Measurements from ENCODE around the gene MYCBPAP.

MYCBPAP gene

GRCh38 chr17:50519141-50519834 is 11.0 kb downstream of the MYCBPAP start:
- H3K4me1 ChIP-seq (ENCODE audit: control insufficient read depth, insufficient read depth, low read length, unreplicated experiment), result peaks cover 15% of the 10 kb centered on the region
- H3K4me3 ChIP-seq (ENCODE audit: low read depth, low read length), result no peak overlapping the region

GRCh38 chr17:50520483-50520882 is 12.2 kb downstream of the MYCBPAP start:
- no peaks in the 10 kb centered on the region for H3K79me2 ChIP-seq (ENCODE audit: control insufficient read depth, insufficient read depth, low read length, unreplicated experiment)
- H3K4me1 ChIP-seq (ENCODE audit: control insufficient read depth, insufficient read depth, low read length, unreplicated experiment), result peaks cover 7% of the 10 kb centered on the region
- no peak overlapping the region for H2AFZ ChIP-seq (ENCODE audit: low read length, unreplicated experiment)
- no peak overlapping the region for H3K27ac ChIP-seq (ENCODE audit: low read depth, low read length)
- no peaks in the 10 kb centered on the region for H3K27me3 ChIP-seq (ENCODE audit: insufficient read depth, low read length)
- H3K36me3 ChIP-seq (ENCODE audit: insufficient read depth, low read length), result no peaks in the 10 kb centered on the region
- H3K4me3 ChIP-seq (ENCODE audit: low read depth, low read length), result no peak overlapping the region

More at GRCh38 chr17:50519141-50519834, 11.0 kb downstream of the MYCBPAP start:
- Histone ChIP-seq H3K79me2 (ENCODE audit: control insufficient read depth, insufficient read depth, low read length, unreplicated experiment) (no peaks in the 10 kb centered on the region), H3K27me3 (ENCODE audit: insufficient read depth, low read length) (no peaks in the 10 kb centered on the region), H3K36me3 (ENCODE audit: insufficient read depth, low read length) (no peaks in the 10 kb centered on the region), H3K27ac (ENCODE audit: low read depth, low read length) (no peak overlapping the region), H2AFZ (ENCODE audit: low read length, unreplicated experiment) (no peak overlapping the region)

GRCh38 chr17:50521514-50521913 is 13.3 kb downstream of the MYCBPAP start:
- Histone ChIP-seq H3K4me3 (ENCODE audit: low read depth, low read length) (no peak overlapping the region), H3K27ac (ENCODE audit: low read depth, low read length) (no peak overlapping the region), H3K36me3 (ENCODE audit: insufficient read depth, low read length) (no peaks in the 10 kb centered on the region), H3K4me1 (ENCODE audit: control insufficient read depth, insufficient read depth, low read length, unreplicated experiment) (peaks cover 5% of the 10 kb centered on the region), H3K27me3 (ENCODE audit: insufficient read depth, low read length) (no peaks in the 10 kb centered on the region), H3K79me2 (ENCODE audit: control insufficient read depth, insufficient read depth, low read length, unreplicated experiment) (no peaks in the 10 kb centered on the region), H2AFZ (ENCODE audit: low read length, unreplicated experiment) (no peak overlapping the region)

- H3K36me3 ChIP-seq (ENCODE audit: insufficient read depth, low read length), result no peaks in the 10 kb centered on the region
- no peak overlapping the region for H3K27ac ChIP-seq (ENCODE audit: low read depth, low read length)
- H2AFZ ChIP-seq (ENCODE audit: low read length, unreplicated experiment), result no peak overlapping the region
- H3K79me2 ChIP-seq (ENCODE audit: control insufficient read depth, insufficient read depth, low read length, unreplicated experiment), result no peaks in the 10 kb centered on the region
- H3K4me1 ChIP-seq (ENCODE audit: control insufficient read depth, insufficient read depth, low read length, unreplicated experiment), result no peaks in the 10 kb centered on the region
- H3K4me3 ChIP-seq (ENCODE audit: low read depth, low read length), result no peak overlapping the region
- no peaks in the 10 kb centered on the region for H3K27me3 ChIP-seq (ENCODE audit: insufficient read depth, low read length)
These were observed 14.5 kb downstream of the MYCBPAP start for GRCh38 chr17:50522766-50523165.

GRCh38 chr17:50523208-50523607 is 15.0 kb downstream of the MYCBPAP start:
- no peak overlapping the region for H3K27ac ChIP-seq (ENCODE audit: low read depth, low read length)
- H3K4me1 ChIP-seq (ENCODE audit: control insufficient read depth, insufficient read depth, low read length, unreplicated experiment), result no peaks in the 10 kb centered on the region
- no peak overlapping the region for H2AFZ ChIP-seq (ENCODE audit: low read length, unreplicated experiment)
- no peak overlapping the region for H3K4me3 ChIP-seq (ENCODE audit: low read depth, low read length)
- no peaks in the 10 kb centered on the region for H3K36me3 ChIP-seq (ENCODE audit: insufficient read depth, low read length)
- H3K27me3 ChIP-seq (ENCODE audit: insufficient read depth, low read length), result no peaks in the 10 kb centered on the region
- no peaks in the 10 kb centered on the region for H3K79me2 ChIP-seq (ENCODE audit: control insufficient read depth, insufficient read depth, low read length, unreplicated experiment)

GRCh38 chr17:50524838-50525237 is 16.6 kb downstream of the MYCBPAP start:
- no peaks in the 10 kb centered on the region for H3K36me3 ChIP-seq (ENCODE audit: insufficient read depth, low read length)
- no peak overlapping the region for H3K27ac ChIP-seq (ENCODE audit: low read depth, low read length)
- H3K27me3 ChIP-seq (ENCODE audit: insufficient read depth, low read length), result peaks cover 10% of the 10 kb centered on the region; the same call in 1 of the 2 replicates
- no peak overlapping the region for H3K4me3 ChIP-seq (ENCODE audit: low read depth, low read length)
- no peak overlapping the region for H2AFZ ChIP-seq (ENCODE audit: low read length, unreplicated experiment)
- H3K4me1 ChIP-seq (ENCODE audit: control insufficient read depth, insufficient read depth, low read length, unreplicated experiment), result no peaks in the 10 kb centered on the region
- H3K79me2 ChIP-seq (ENCODE audit: control insufficient read depth, insufficient read depth, low read length, unreplicated experiment), result no peaks in the 10 kb centered on the region

- peaks cover 29% of the 10 kb centered on the region for H3K27me3 ChIP-seq (ENCODE audit: insufficient read depth, low read length)
- no peak overlapping the region for H2AFZ ChIP-seq (ENCODE audit: low read length, unreplicated experiment)
These were observed 19.0 kb downstream of the MYCBPAP start for GRCh38 chr17:50527155-50527762.

GRCh38 chr17:50527949-50528474 is 19.8 kb downstream of the MYCBPAP start:
- no peak overlapping the region for H3K27ac ChIP-seq (ENCODE audit: low read depth, low read length)
- H2AFZ ChIP-seq (ENCODE audit: low read length, unreplicated experiment), result no peak overlapping the region
- no peaks in the 10 kb centered on the region for H3K79me2 ChIP-seq (ENCODE audit: control insufficient read depth, insufficient read depth, low read length, unreplicated experiment)
- H3K4me1 ChIP-seq (ENCODE audit: control insufficient read depth, insufficient read depth, low read length, unreplicated experiment), result peaks cover under 1% of the 10 kb centered on the region
- no peaks in the 10 kb centered on the region for H3K36me3 ChIP-seq (ENCODE audit: insufficient read depth, low read length)
- no peak overlapping the region for H3K4me3 ChIP-seq (ENCODE audit: low read depth, low read length)
- peaks cover 36% of the 10 kb centered on the region for H3K27me3 ChIP-seq (ENCODE audit: insufficient read depth, low read length)

More at GRCh38 chr17:50527155-50527762, 19.0 kb downstream of the MYCBPAP start:
- Histone ChIP-seq H3K79me2 (ENCODE audit: control insufficient read depth, insufficient read depth, low read length, unreplicated experiment) (no peaks in the 10 kb centered on the region), H3K27ac (ENCODE audit: low read depth, low read length) (no peak overlapping the region), H3K36me3 (ENCODE audit: insufficient read depth, low read length) (no peaks in the 10 kb centered on the region), H3K4me1 (ENCODE audit: control insufficient read depth, insufficient read depth, low read length, unreplicated experiment) (no peaks in the 10 kb centered on the region), H3K4me3 (ENCODE audit: low read depth, low read length) (no peak overlapping the region)

GRCh38 chr17:50529849-50530248 is 21.6 kb downstream of the MYCBPAP start:
- H3K4me1 ChIP-seq (ENCODE audit: control insufficient read depth, insufficient read depth, low read length, unreplicated experiment), result peaks cover 13% of the 10 kb centered on the region
- H3K79me2 ChIP-seq (ENCODE audit: control insufficient read depth, insufficient read depth, low read length, unreplicated experiment), result no peaks in the 10 kb centered on the region
- no peak overlapping the region for H3K4me3 ChIP-seq (ENCODE audit: low read depth, low read length)
- H2AFZ ChIP-seq (ENCODE audit: low read length, unreplicated experiment), result no peak overlapping the region
- H3K27me3 ChIP-seq (ENCODE audit: insufficient read depth, low read length), result peaks cover 43% of the 10 kb centered on the region
- H3K36me3 ChIP-seq (ENCODE audit: insufficient read depth, low read length), result no peaks in the 10 kb centered on the region
- H3K27ac ChIP-seq (ENCODE audit: low read depth, low read length), result no peak overlapping the region

- Histone ChIP-seq H3K27ac (ENCODE audit: low read depth, low read length) (no peak overlapping the region), H3K27me3 (ENCODE audit: insufficient read depth, low read length) (peaks cover 43% of the 10 kb centered on the region), H3K4me3 (ENCODE audit: low read depth, low read length) (no peak overlapping the region), H3K36me3 (ENCODE audit: insufficient read depth, low read length) (no peaks in the 10 kb centered on the region), H3K79me2 (ENCODE audit: control insufficient read depth, insufficient read depth, low read length, unreplicated experiment) (no peaks in the 10 kb centered on the region), H2AFZ (ENCODE audit: low read length, unreplicated experiment) (no peak overlapping the region), H3K4me1 (ENCODE audit: control insufficient read depth, insufficient read depth, low read length, unreplicated experiment) (peaks cover 13% of the 10 kb centered on the region)
These were observed 23.3 kb downstream of the MYCBPAP start for GRCh38 chr17:50531428-50532025.
